ENCODE results near the gene ZNF32. TPM values are rescaled to one million over a fixed set of nuclear protein-coding genes. Genes with fewer than 3 reads are reported as not detected.

ZNF32 gene
- total RNA-seq, 1 experiment from 2014 or later = 9.8 TPM

DNA sequence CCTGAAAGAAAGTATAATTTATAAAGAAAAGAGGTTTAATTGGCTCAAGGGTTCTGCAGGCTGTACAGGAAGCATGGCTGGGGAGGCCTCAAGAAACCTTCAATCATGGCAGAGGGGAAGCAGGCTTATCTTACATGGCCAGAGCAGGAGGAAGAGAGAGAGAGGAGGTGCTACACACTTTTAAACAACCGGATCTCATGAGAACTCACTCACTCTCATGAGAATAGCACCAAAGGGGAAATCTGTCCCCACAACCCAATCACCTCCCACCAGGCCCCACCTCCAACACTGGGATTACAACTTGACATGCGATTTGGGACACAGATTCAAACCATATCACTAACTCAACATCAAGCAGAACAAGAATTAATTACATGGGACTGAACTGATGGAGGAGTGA lies 49.3 kb downstream of the ZNF32 start:
- CTCF ChIA-PET = no interaction called here

DNA sequence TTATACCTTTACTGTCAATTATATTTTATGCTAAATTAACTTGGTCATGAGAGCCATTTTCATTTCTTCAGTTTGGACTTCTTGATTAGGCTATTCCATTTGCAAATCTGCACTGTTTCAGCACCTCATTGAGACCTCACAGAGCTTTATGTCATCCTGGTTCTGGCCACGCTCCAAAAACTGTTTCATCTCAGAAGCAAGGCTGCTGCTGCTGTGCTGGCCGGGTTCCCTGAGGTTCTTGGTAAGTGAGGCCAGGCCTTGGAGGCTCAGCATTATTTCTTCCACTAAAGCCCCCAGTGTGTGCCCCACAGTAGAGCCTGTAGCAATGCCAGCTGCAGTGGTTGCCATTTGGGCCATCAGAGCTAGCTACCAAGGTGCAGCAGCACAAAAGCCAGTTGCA lies 50.2 kb downstream of the ZNF32 start:
- Histone ChIP-seq H3K36me3 (ENCODE audit: low read depth) (no peaks in the 10 kb centered on the region), H3K79me2 (ENCODE audit: low read depth) (no peaks in the 10 kb centered on the region), H2AFZ (no peak overlapping the region), H3K27ac (no peak overlapping the region), H4K20me1 (ENCODE audit: insufficient read depth) (no peaks in the 10 kb centered on the region), H3K27me3 (ENCODE audit: insufficient read depth, low read depth) (peaks cover 42% of the 10 kb centered on the region), H3K4me1 (replicated peaks; ENCODE audit: insufficient read depth) (no peaks in the 10 kb centered on the region), H3K9me3 (ENCODE audit: insufficient read depth, low read depth) (no peaks in the 10 kb centered on the region), H3K9me2 (ENCODE audit: insufficient read depth) (no peaks in the 10 kb centered on the region), H3F3A (ENCODE audit: insufficient read depth, low read depth) (no peaks in the 10 kb centered on the region), H3K4me2 (no peak overlapping the region), H3K4me3 (no peak overlapping the region)
- no peak for TF ChIP-seq CTCF (conservative IDR thresholded peaks at IDR 0.05)
- no peak for TF ChIP-seq EZH2 (IDR thresholded peaks at IDR 0.05; ENCODE audit: low read depth)
- CTCF ChIA-PET = no interaction called here
- BruUV-seq (replicated peaks) = no TSS peak
- intact Hi-C loops (cut with micrococcal nuclease; ENCODE audit: unreplicated experiment) = no loop called here
- POLR2A ChIA-PET (ENCODE audit: unreplicated experiment) = no interaction called here
- no peak for DNase-seq

More for the DNA sequence above, 49.3 kb downstream of the ZNF32 start:
- H3K36me3 ChIP-seq (ENCODE audit: low read depth) = no peaks in the 10 kb centered on the region
- intact Hi-C loops (cut with micrococcal nuclease; ENCODE audit: unreplicated experiment) = no loop called here
- BruUV-seq (replicated peaks) = no TSS peak
- no peaks in the 10 kb centered on the region for H3K9me3 ChIP-seq (ENCODE audit: insufficient read depth, low read depth)
- DNase-seq = no peak
- no peak overlapping the region for H3K4me2 ChIP-seq
- peaks cover 35% of the 10 kb centered on the region for H3K27me3 ChIP-seq (ENCODE audit: insufficient read depth, low read depth)
- H3F3A ChIP-seq (ENCODE audit: insufficient read depth, low read depth) = no peaks in the 10 kb centered on the region
- TF ChIP-seq CTCF (conservative IDR thresholded peaks at IDR 0.05) (no peak), EZH2 (IDR thresholded peaks at IDR 0.05; ENCODE audit: low read depth) (no peak)
- no peaks in the 10 kb centered on the region for H3K9me2 ChIP-seq (ENCODE audit: insufficient read depth)
- no peaks in the 10 kb centered on the region for H3K79me2 ChIP-seq (ENCODE audit: low read depth)
- no peaks in the 10 kb centered on the region for H4K20me1 ChIP-seq (ENCODE audit: insufficient read depth)
- no peaks in the 10 kb centered on the region for H3K4me1 ChIP-seq (replicated peaks; ENCODE audit: insufficient read depth)
- no peak overlapping the region for H2AFZ ChIP-seq
- no peak overlapping the region for H3K27ac ChIP-seq
- POLR2A ChIA-PET (ENCODE audit: unreplicated experiment) = no interaction called here
- no peak overlapping the region for H3K4me3 ChIP-seq

DNA sequence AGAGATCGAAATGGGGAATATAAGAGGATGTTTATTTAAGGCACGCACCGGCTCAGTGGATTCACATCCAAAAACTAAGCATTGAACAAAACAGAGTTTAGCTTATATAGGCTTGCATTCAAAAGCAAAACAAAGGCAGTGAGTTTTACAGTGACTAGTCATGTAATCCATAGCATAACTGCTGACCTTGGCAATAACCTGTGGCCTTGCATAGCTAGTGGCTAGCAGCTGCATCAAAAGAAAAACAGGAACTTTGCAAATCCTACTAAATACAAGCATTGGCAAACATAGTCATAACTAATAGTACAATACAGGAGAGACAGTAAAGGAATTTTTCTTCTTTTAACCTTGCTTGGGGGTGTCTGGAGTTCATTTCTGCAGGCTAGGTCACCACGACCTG lies 52.1 kb downstream of the ZNF32 start:
- BruUV-seq (replicated peaks) = no TSS peak
- Histone ChIP-seq H3K4me2 (no peak overlapping the region), H3K9me3 (ENCODE audit: insufficient read depth, low read depth) (no peaks in the 10 kb centered on the region), H3K4me3 (no peak overlapping the region), H3K36me3 (ENCODE audit: low read depth) (no peaks in the 10 kb centered on the region), H3K79me2 (ENCODE audit: low read depth) (no peaks in the 10 kb centered on the region), H3K9me2 (ENCODE audit: insufficient read depth) (no peaks in the 10 kb centered on the region), H2AFZ (no peak overlapping the region), H3K4me1 (replicated peaks; ENCODE audit: insufficient read depth) (no peaks in the 10 kb centered on the region), H3K27me3 (ENCODE audit: insufficient read depth, low read depth) (peaks cover 46% of the 10 kb centered on the region), H3F3A (ENCODE audit: insufficient read depth, low read depth) (no peaks in the 10 kb centered on the region), H4K20me1 (ENCODE audit: insufficient read depth) (no peaks in the 10 kb centered on the region), H3K27ac (no peak overlapping the region)
- ChIA-PET POLR2A (ENCODE audit: unreplicated experiment) (no interaction called here), CTCF (no interaction called here)
- intact Hi-C loops (cut with micrococcal nuclease; ENCODE audit: unreplicated experiment) = no loop called here
- no peak for TF ChIP-seq CTCF (conservative IDR thresholded peaks at IDR 0.05)
- DNase-seq = no peak

Measured in PC-9 (cell line).